Measurements from ENCODE around the gene C1orf21. TPM values are rescaled to one million over a fixed set of nuclear protein-coding genes. Genes with fewer than 3 reads are reported as not detected.

C1orf21 gene
- total and polyA plus RNA-seq, 2 donors (not counting 1 experiment from before 2014, with no cell fraction given): under 0.01 to 0.32 TPM

GRCh38 chr1:184354719-184355118 lies 32.1 kb upstream of the C1orf21 start:
- CTCF ChIA-PET: no interaction called here
- no peaks in the 10 kb centered on the region for H3K4me1 ChIP-seq (ENCODE audit: control insufficient read depth in 2 of 2, insufficient read depth in 2 of 2, low read length in 2 of 2)
- TF ChIP-seq EZH2 (IDR thresholded peaks at IDR 0.05; ENCODE audit: borderline replicate concordance, insufficient read depth, low read depth, low read length, poor library complexity, severe bottlenecking) (no peak), CTCF (IDR thresholded peaks at IDR 0.05) (no peak)
- H2AFZ ChIP-seq (ENCODE audit: insufficient read depth, low read depth, low read length, poor library complexity, severe bottlenecking): no peak overlapping the region
- no peak overlapping the region for H3K4me3 ChIP-seq (ENCODE audit: control extremely low read depth in 1 of 5, extremely low read depth in 1 of 5, insufficient read depth in 1 of 5, low read depth in 2 of 5, low read length in 4 of 5)
- intact Hi-C loops (cut with micrococcal nuclease): no loop called here
- peaks cover 0 to 4% (median 0%) of the 10 kb centered on the region in 4 experiments for H3K27me3 ChIP-seq (replicated peaks in 1 of 4; ENCODE audit: control extremely low read depth in 1 of 4, control insufficient read depth in 3 of 4, insufficient read depth in 4 of 4, low read length in 3 of 4)
- no peaks in the 10 kb centered on the region for H4K20me1 ChIP-seq (ENCODE audit: control insufficient read depth, insufficient read depth, low read length, poor library complexity, severe bottlenecking)
- H3K4me2 ChIP-seq (replicated peaks; ENCODE audit: low read depth, low read length, poor library complexity, severe bottlenecking): no peak overlapping the region
- H3K27ac ChIP-seq (ENCODE audit: low read length in 2 of 2): no peak overlapping the region
- POLR2A ChIA-PET: no interaction called here
- ATAC-seq (ENCODE audit: low read depth) (no peak), DNase-seq (no peak)
- no peaks in the 10 kb centered on the region for H3K9me3 Mint-ChIP-seq (ENCODE audit: insufficient read depth)
- H3K4me3 Mint-ChIP-seq: no peak overlapping the region
- WGBS (ENCODE audit: insufficient coverage): no CpG with 5 or more reads among the region's 2 CpGs
- H3K9me3 ChIP-seq (ENCODE audit: control extremely low read depth in 1 of 3, control insufficient read depth in 2 of 3, insufficient read depth in 1 of 3, low read length in 2 of 3): no peaks in the 10 kb centered on the region
- H3K36me3 ChIP-seq (replicated peaks in 1 of 2; ENCODE audit: control extremely low read depth in 1 of 2, control insufficient read depth in 1 of 2, extremely low read depth in 1 of 2, insufficient read depth in 2 of 2, low read length in 1 of 2): no peaks in the 10 kb centered on the region
- no peak overlapping the region for H3K27ac Mint-ChIP-seq
- H3K4me1 Mint-ChIP-seq: no peaks in the 10 kb centered on the region
- no peak overlapping the region for H3K9ac ChIP-seq (ENCODE audit: low read length)
- peaks cover 7% of the 10 kb centered on the region for H3K27me3 Mint-ChIP-seq
- H3K79me2 ChIP-seq (ENCODE audit: control insufficient read depth, insufficient read depth, low read length): no peaks in the 10 kb centered on the region

GRCh38 chr1:184356891-184357290 lies 29.9 kb upstream of the C1orf21 start:
- WGBS (ENCODE audit: insufficient coverage): no CpG with 5 or more reads among the region's 2 CpGs
- no peaks in the 10 kb centered on the region for H3K79me2 ChIP-seq (ENCODE audit: control insufficient read depth, insufficient read depth, low read length)
- no peak overlapping the region for H3K27ac ChIP-seq (ENCODE audit: low read length in 2 of 2)
- no peak overlapping the region for H3K4me3 Mint-ChIP-seq
- H4K20me1 ChIP-seq (ENCODE audit: control insufficient read depth, insufficient read depth, low read length, poor library complexity, severe bottlenecking): no peaks in the 10 kb centered on the region
- H3K9me3 Mint-ChIP-seq (ENCODE audit: insufficient read depth): no peaks in the 10 kb centered on the region
- no peak for DNase-seq
- ChIA-PET POLR2A (no interaction called here), CTCF (no interaction called here)
- no peak overlapping the region for H2AFZ ChIP-seq (ENCODE audit: insufficient read depth, low read depth, low read length, poor library complexity, severe bottlenecking)
- ATAC-seq (ENCODE audit: low read depth): no peak
- H3K4me1 Mint-ChIP-seq: no peaks in the 10 kb centered on the region
- H3K27me3 ChIP-seq (replicated peaks in 1 of 4; ENCODE audit: control extremely low read depth in 1 of 4, control insufficient read depth in 3 of 4, insufficient read depth in 4 of 4, low read length in 3 of 4): no peaks in the 10 kb centered on the region
- H3K9me3 ChIP-seq (ENCODE audit: control extremely low read depth in 1 of 3, control insufficient read depth in 2 of 3, insufficient read depth in 1 of 3, low read length in 2 of 3): no peaks in the 10 kb centered on the region
- no peaks in the 10 kb centered on the region for H3K4me1 ChIP-seq (ENCODE audit: control insufficient read depth in 2 of 2, insufficient read depth in 2 of 2, low read length in 2 of 2)
- H3K9ac ChIP-seq (ENCODE audit: low read length): no peak overlapping the region
- no peaks in the 10 kb centered on the region for H3K36me3 ChIP-seq (replicated peaks in 1 of 2; ENCODE audit: control extremely low read depth in 1 of 2, control insufficient read depth in 1 of 2, extremely low read depth in 1 of 2, insufficient read depth in 2 of 2, low read length in 1 of 2)
- H3K4me3 ChIP-seq (ENCODE audit: control extremely low read depth in 1 of 5, extremely low read depth in 1 of 5, insufficient read depth in 1 of 5, low read depth in 2 of 5, low read length in 4 of 5): no peak overlapping the region
- H3K27me3 Mint-ChIP-seq: peaks cover 7% of the 10 kb centered on the region
- intact Hi-C loops (cut with micrococcal nuclease): no loop called here
- TF ChIP-seq CTCF (IDR thresholded peaks at IDR 0.05) (no peak), EZH2 (IDR thresholded peaks at IDR 0.05; ENCODE audit: borderline replicate concordance, insufficient read depth, low read depth, low read length, poor library complexity, severe bottlenecking) (no peak)
- H3K4me2 ChIP-seq (replicated peaks; ENCODE audit: low read depth, low read length, poor library complexity, severe bottlenecking): no peak overlapping the region
- no peak overlapping the region for H3K27ac Mint-ChIP-seq
